GM21447 (cell line): ENCODE results near the gene PIGU.
"Not testable (repeated sequence)": the region's sequence is repeated elsewhere in the genome, so short reads cannot be mapped to it uniquely, and the experiment has no call there.

Source experiments
- ATAC-seq: cut with Tn5 transposase; IDR thresholded peaks from one replicate; pipeline ENCODE4 v1.9.1; 2021; ENCODE audit not compliant: unreplicated experiment

The PIGU gene

DNA sequence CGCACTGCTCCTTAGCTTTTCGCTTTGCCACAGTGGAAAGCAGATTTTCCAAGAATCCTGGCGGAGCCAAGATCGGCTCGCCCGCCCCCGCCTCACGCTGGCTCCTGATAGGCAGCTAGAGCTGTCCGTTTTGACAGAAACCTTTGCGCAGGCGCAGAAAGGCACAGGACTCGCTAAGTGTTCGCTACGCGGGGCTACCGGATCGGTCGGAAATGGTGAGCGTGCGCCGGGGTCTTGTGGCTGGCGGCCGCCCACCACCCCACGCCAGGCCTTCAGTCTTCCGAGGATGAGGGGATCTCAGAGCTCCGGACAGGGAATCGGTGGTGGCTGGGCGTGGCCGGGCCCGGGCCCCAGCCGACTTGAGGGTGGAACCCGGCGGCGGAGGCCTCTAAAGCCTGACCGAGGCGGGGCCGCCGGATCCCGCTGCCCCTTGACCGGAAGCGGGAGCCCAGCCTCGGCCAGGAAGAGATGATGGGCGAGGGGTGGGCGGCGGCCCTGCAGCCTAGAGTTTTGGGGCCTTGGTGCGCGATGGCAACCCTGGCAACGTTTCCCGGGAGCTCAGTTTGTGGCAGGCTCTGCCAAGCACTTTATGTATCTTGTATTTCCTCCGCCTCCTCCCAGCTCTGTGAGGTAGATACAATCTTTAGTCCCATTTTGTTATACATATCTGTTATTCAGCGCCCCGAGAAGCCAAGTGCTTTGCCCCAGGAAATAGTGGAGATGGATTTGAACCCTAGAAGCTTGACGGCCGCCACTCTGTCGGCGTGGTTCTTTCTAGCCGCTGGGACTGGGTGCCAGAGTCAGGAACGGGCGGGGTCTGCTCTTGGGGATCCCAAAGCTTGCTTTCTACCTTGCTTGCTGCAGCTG lies 160.4 kb downstream of the PIGU start, which contains the start of gene DYNLRB1:
Gene DYNLRB1 (plus strand): TSS at position 176 of the 867 bp plus-strand sequence. CDS start 37 bp downstream, at position 213.
- peak; percentile 56 for ATAC-seq

DNA sequence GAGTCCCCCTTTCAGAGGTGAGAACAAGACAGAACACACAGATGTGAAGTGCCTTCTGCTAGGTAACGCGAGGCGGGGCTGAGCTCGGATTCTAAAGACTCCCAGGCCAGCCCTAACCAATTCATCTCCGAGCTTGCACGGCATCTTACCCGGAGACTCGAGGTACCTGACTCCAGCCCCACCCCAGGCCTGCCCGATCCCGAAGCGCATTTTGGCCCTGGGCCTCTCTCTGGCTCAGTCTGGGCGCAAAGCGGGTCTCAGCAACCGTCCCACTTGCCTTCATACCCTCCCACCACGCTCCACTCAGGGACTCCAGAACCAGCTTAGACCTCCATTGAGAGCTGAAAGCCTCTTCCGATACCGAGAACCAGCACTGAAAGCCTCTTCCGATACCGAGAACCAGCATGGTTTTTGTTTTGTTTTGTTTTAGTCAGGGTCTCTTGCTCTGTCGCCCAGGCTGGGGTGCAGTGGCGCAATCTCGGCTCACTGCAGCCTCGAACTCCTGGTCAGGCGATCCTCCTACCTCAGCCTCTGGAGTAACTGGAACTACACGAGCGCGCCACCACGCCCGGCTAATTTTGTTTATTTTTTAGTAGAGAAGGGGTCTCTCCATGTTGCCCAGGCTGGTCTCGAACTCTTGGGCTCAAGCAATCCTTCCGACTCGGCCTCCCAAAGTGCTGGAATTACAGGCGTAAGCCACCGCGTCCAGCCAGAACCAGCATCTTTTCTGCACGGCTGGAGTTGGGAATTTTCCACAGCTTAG lies 161.2 kb downstream of the PIGU start:
- ATAC-seq = peak; percentile 60

DNA sequence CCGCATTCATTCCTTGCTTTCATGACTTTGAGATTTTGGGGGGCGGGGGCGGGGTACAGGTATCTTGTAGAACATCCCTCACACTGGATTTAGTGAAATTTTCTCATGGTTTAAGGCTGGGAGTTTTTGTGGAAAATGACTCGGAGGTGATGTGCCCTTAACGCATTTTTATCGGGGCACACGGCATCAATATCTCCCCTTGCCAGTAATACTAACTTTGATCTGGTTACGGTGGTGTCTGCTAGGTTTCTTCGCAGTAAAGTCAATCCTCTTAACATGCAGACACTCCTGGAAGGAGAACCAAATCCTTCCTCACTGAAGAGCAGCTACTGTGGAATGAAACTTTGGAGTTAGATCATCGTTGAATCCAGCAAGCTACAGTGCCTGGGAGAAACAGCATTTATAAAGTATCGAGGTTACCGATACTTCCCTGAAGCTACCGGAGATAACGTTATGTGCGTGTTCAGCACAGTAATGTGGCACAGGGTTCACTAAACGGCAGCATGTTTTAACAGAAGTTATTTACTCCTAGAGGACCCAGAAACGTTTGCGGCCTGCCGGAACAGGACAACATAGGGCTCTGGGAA lies 161.9 kb downstream of the PIGU start:
- no peak for ATAC-seq

DNA sequence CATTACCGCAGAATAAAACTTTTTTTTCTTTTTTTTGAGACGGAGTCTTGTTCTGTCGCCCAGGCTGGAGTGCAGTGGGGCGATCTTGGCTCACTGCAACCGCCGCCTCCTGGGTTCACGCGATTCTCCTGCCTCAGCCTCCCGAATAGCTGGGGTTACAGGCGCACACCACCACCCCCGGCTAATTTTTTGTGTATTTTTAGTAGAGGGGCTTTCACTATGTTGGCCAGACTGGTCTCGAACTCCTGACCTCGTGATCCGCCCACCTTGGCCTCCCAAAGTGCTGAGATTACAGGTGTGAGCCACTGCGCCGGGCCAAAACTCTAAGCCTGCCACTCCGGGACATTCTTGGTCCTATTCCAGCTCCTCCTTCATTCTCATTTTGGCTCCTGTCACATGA lies 162.9 kb downstream of the PIGU start:
- not testable (repeated sequence) for ATAC-seq

DNA sequence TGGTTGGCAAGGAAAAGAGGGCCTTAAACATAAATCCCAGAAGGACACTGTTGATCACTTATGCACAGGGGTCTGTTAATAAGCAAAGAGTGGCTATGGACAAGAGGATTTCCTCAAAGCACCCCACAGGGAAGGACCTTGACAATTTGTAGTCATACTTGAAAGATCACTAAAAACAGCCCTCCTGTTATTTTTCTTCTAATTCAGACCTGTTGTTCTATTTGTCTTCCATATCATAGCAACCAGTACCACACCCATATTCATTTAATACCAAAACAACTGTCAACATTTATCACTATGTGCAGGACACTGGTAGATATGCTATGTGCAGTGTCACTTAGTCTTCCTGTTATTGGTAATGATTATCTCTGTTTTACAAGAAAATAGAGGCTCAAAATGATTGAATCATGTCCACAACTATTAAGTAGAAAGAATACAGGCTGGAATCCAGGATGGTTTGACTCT lies 163.9 kb downstream of the PIGU start:
- no peak for ATAC-seq

DNA sequence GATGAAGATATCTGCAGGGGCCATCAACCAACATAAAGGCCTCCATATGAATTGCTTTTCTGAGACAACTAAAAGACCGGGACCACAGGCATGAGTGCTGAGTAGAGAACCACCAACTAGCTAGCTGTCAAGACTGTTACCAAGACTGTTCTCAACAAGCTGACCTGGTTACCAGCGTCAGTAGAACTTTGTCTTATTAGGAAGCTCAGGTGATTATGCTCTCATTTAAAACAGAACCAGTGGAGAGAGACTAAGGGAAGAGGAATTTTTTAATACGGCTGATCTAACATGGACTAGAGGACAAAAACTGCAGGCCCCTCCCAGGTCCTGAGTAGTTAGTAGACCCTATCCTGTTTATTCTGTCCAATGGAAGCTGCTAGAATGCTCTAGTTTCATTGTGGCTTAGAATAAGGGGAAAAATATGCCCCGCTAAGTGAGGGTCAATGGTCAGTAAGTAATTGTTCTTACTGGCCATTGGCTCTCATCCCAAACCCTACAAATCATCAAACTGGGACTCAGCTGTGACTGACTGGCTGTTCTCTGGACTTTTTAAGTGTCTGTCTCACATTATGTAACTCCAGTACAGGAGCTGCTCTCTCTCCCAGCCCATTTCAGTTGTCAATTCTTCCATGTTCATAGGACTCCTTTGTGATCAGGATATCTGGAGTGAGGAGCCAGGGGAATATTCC lies 164.5 kb downstream of the PIGU start:
- ATAC-seq = no peak

DNA sequence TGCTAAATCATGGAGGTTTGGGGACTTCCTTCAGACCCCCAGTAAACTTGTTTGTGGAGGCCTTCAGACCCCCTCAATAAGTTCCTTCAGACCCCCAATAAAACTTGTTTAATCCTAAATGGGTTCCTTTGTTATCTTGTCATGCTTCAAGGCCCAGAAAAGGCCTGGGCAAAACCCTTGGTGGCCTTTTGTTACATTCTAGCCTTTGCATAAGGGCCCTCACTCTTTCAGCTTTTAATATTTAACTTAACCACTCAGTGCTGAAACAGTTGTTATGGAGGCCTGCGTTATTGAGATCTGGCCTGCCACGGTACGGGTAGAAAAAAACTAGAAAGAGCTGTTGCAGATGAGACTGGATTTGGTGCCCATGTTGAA lies 165.0 kb downstream of the PIGU start:
- no peak for ATAC-seq

DNA sequence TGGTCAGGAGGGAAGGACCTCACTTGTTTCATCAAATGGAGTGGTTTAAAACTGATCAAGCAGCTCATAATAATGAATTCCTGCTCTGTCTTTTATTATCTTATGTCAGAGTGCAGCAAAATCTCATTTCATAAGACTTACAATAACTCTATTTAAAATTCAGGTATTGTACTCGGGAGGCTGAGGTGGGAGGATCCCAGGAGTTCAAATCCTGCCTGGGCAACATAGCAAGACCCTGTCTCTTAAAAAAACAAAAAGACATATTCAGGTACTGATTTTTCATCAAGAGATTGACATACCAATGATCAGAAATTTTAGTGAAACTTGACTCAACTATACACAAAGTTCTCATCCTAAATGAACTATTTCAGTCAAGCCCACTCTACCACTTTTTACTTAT lies 166.3 kb downstream of the PIGU start:
- ATAC-seq = no peak
